Keratinocyte (primary cell): Measurements from ENCODE around the gene AGTRAP.

Experiments used
- CTCF ChIP-seq, 3 experiments: IDR thresholded peaks in 1 of 3; conservative IDR thresholded peaks in 1 of 3; optimal IDR thresholded peaks in 1 of 3; 2 replicates in 2 of 3; 3 replicates in 1 of 3; pipeline versions ENCODE3 to v1.5.1; 2011; ENCODE audit warnings: low read length in 3 of 3, mild to moderate bottlenecking in 3 of 3, moderate library complexity in 2 of 3, control low read depth in 1 of 3, inconsistent platforms in 1 of 3; ENCODE audit not compliant: insufficient read depth in 2 of 3; ENCODE audit errors: extremely low read depth in 1 of 3
- EZH2 ChIP-seq: IDR thresholded peaks from one replicate; pipeline ENCODE4 v1.6.1; 2012; ENCODE audit warnings: inconsistent platforms, mild to moderate bottlenecking, low read length, moderate library complexity

GRCh38 chr1:11746795-11747487 is 11.0 kb downstream of the AGTRAP start:
- TF ChIP-seq CTCF (optimal IDR thresholded peaks at IDR 0.05 in 1 of 3, IDR thresholded peaks at IDR 0.05 in 1 of 3, conservative IDR thresholded peaks at IDR 0.05 in 1 of 3; ENCODE audit: extremely low read depth in 1 of 3, insufficient read depth in 2 of 3, low read length in 3 of 3) (no peak), EZH2 (no peak)
